Caco-2 (cell line): ENCODE data around the gene LRRC36. TPM values are rescaled to one million over a fixed set of nuclear protein-coding genes. Genes with fewer than 3 reads are reported as not detected.
"Not testable (repeated sequence)": the region's sequence is repeated elsewhere in the genome, so short reads cannot be mapped to it uniquely, and the experiment has no call there.

Experiments used
- BruUV-seq: library from RNA; stranded (reverse); fragments of 400-500 nt; replicated peaks from 2 replicates; lab custom pipeline; 2021; lab: Mats Ljungman, UMichigan
- CTCF ChIA-PET: fragments of 300-600 bp; sonication (Branson Sonifier 250); formaldehyde crosslinking; loops from one replicate; lab custom pipeline; 2022; ENCODE audit warnings: antibody characterized with exemption; lab: Charles Lee
- POLR2A ChIA-PET: fragments of 300-600 bp; sonication (Branson Sonifier 250); formaldehyde crosslinking; loops from one replicate; lab custom pipeline; 2022; ENCODE audit warnings: antibody characterized with exemption; lab: Charles Lee
- DNase-seq, 2 experiments: peaks; one replicate each; pipeline versions ENCODE4 v3.0.0 to v3.0.0-alpha.2; 2020 to 2022
- H3K27me3 ChIP-seq: replicated peaks from 2 replicates; pipeline ENCODE4 v1.6.0; 2011; ENCODE audit warnings: low read length; ENCODE audit not compliant: control insufficient read depth, insufficient read depth
- H3K36me3 ChIP-seq: 2 replicates; pipeline ENCODE4 v1.5.1; 2011; ENCODE audit warnings: low read length; ENCODE audit not compliant: control insufficient read depth, insufficient read depth
- H3K4me1 ChIP-seq: fragments of 250-450 bp; sonication (Bioruptor Pico); 2 replicates; pipeline ENCODE4 v1.5.1; 2020; ENCODE audit warnings: mild to moderate bottlenecking
- H3K4me3 ChIP-seq: 2 replicates; pipeline ENCODE4 v1.5.1; 2011; ENCODE audit warnings: low read depth, mild to moderate bottlenecking, control low read depth, low read length
- H3K9me3 ChIP-seq: fragments of 250-450 bp; sonication (Bioruptor Pico); 2 replicates; pipeline ENCODE4 v1.5.1; 2020; ENCODE audit warnings: mild to moderate bottlenecking, moderate library complexity
- H3K27ac Mint-ChIP-seq: one replicate; pipeline ENCODE4 v1.8.0; 2022; ENCODE audit warnings: mixed read lengths; ENCODE audit not compliant: unreplicated experiment
- H3K27me3 Mint-ChIP-seq: one replicate; pipeline ENCODE4 v1.8.0; 2022; ENCODE audit warnings: mixed read lengths; ENCODE audit not compliant: insufficient read depth, unreplicated experiment
- H3K36me3 Mint-ChIP-seq: one replicate; pipeline ENCODE4 v1.8.0; 2022; ENCODE audit warnings: mild to moderate bottlenecking, mixed read lengths; ENCODE audit not compliant: insufficient read depth, unreplicated experiment
- H3K4me1 Mint-ChIP-seq: one replicate; pipeline ENCODE4 v1.8.0; 2022; ENCODE audit warnings: low read depth, mixed read lengths; ENCODE audit not compliant: unreplicated experiment
- H3K4me3 Mint-ChIP-seq: one replicate; pipeline ENCODE4 v1.8.0; 2022; ENCODE audit warnings: mild to moderate bottlenecking, moderate library complexity, mixed read lengths; ENCODE audit not compliant: unreplicated experiment
- H3K9me3 Mint-ChIP-seq: one replicate; pipeline ENCODE4 v1.8.0; 2022; ENCODE audit warnings: mixed read lengths; ENCODE audit not compliant: unreplicated experiment
- intact Hi-C: fragments of 100-400 bp; cut with micrococcal nuclease; formaldehyde crosslinking; loops from one replicate; pipeline ENCODE4 v1.10.0; 2022; ENCODE audit not compliant: unreplicated experiment
- total RNA-seq: library from RNA; stranded (reverse); gene quantifications from 2 replicates; pipeline ENCODE4 v1.2.3, GENCODE V29; 2022
- TF ChIP-seq, protein P1 (sequence below), 2 experiments: fragments of 200-600 bp in 1 of 2; IDR thresholded peaks; 1 replicate in 1 of 2; 2 replicates in 1 of 2; pipeline versions ENCODE4 v1.5.1 to v1.8.0; 2011 to 2022; ENCODE audit warnings: antibody characterized with exemption in 1 of 2, control low read depth in 1 of 2, inconsistent platforms in 1 of 2, low read depth in 1 of 2, low read length in 1 of 2, mild to moderate bottlenecking in 1 of 2, moderate library complexity in 1 of 2; ENCODE audit not compliant: insufficient read depth in 1 of 2, severe bottlenecking in 1 of 2, unreplicated experiment in 1 of 2

The LRRC36 gene
- total RNA-seq, 1 experiment from 2014 or later = not detected

DNA sequence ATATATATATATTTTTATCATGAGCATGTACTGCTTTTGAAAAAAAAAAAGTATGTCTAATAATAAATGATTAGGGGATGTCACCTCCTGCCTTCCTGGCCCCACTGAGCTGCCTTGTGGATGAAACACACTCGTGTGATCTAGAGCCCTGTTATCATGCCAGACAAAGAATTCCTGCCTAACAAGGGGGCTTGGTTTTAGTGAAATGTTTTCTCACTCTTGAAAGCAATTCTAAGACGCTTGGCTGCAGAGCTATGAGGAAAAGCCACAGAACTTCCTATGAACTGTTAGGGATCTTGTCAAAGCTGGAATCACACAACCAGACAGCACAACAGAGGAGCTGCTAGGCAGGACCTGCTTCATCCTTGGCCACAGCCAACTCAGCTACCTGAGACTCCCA, 85.7 kb downstream of the LRRC36 start:
- ChIA-PET POLR2A (interaction anchor here (0.5 kb wide), 1 partner anchor 20 kb away, joined by 3 read pairs; no protein-coding TSS in a partner anchor), CTCF (interaction anchor here (0.5 to 1.8 kb wide), 3 partner anchors 16 to 80 kb away, joined by 3 to 5 read pairs (median 5); partner anchors contain the start of gene HSD11B2)
- no peaks in the 10 kb centered on the region for H3K36me3 Mint-ChIP-seq
- no peaks in the 10 kb centered on the region for H3K27me3 Mint-ChIP-seq
- no peak for DNase-seq
- H3K4me1 ChIP-seq = peaks cover 24% of the 10 kb centered on the region
- H3K9me3 ChIP-seq = no peaks in the 10 kb centered on the region
- no peak overlapping the region for H3K4me3 ChIP-seq
- H3K4me1 Mint-ChIP-seq = peaks cover 33% of the 10 kb centered on the region
- H3K27ac Mint-ChIP-seq = no peak overlapping the region
- H3K4me3 Mint-ChIP-seq = no peak overlapping the region
- H3K36me3 ChIP-seq = no peaks in the 10 kb centered on the region
- H3K9me3 Mint-ChIP-seq = no peaks in the 10 kb centered on the region
- intact Hi-C loops = no loop called here
- no TSS peak for BruUV-seq
- TF ChIP-seq, protein P1, sequence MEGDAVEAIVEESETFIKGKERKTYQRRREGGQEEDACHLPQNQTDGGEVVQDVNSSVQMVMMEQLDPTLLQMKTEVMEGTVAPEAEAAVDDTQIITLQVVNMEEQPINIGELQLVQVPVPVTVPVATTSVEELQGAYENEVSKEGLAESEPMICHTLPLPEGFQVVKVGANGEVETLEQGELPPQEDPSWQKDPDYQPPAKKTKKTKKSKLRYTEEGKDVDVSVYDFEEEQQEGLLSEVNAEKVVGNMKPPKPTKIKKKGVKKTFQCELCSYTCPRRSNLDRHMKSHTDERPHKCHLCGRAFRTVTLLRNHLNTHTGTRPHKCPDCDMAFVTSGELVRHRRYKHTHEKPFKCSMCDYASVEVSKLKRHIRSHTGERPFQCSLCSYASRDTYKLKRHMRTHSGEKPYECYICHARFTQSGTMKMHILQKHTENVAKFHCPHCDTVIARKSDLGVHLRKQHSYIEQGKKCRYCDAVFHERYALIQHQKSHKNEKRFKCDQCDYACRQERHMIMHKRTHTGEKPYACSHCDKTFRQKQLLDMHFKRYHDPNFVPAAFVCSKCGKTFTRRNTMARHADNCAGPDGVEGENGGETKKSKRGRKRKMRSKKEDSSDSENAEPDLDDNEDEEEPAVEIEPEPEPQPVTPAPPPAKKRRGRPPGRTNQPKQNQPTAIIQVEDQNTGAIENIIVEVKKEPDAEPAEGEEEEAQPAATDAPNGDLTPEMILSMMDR (IDR thresholded peaks at IDR 0.05; ENCODE audit: insufficient read depth in 1 of 2, low read depth in 1 of 2, low read length in 1 of 2, severe bottlenecking in 1 of 2, unreplicated experiment in 1 of 2) = no peak
- H3K27me3 ChIP-seq = no peaks in the 10 kb centered on the region

DNA sequence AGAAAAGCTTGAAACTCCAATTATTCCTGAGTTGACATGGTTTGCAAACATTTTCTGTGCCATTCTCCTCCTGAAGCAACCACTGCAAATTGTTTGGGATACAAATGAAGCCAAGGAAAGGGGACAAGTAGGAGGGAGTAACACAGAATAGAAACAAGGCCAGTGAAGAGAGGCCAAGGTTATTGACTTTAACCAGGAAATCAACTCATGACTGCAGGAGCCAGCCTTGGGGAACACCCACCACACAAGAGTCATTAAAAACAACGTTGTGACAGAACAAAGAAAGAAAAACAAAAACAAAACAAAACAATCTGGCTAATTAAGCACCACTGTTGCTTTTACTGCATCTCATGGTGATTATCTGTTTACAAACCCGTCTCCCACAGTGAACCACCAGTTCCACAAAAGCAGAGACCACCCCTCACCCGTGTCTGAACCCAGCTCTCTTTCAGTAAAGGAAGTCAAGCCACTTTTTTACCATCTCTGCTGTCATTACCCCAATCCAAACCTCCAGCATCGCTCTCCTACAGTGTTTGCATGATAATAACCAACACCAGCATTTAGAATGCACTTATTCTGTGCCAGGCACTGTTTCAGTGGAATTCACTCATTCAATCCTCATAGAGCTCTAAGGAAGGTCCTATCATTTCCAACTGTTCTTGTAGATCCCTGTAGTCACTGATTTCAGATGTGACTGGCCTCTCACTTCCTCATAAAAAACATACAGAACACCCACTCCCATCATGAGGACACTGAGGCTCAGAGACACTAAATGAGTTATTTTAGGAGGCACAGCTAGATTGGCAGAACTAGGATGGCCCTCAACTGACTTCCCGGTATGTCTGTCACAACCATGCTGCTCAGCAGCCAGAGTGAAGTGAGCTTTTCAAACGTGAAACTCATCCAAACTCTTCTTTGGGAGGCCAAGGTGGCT, 87.6 kb downstream of the LRRC36 start:
- CTCF ChIA-PET = interaction anchor here (0.7 to 1.0 kb wide), 2 partner anchors 14 to 551 kb away, joined by 3 to 7 read pairs; no protein-coding TSS in a partner anchor
- Mint-ChIP-seq H3K27me3 (no peaks in the 10 kb centered on the region), H3K4me3 (no peak overlapping the region), H3K4me1 (peaks cover 44% of the 10 kb centered on the region), H3K36me3 (no peaks in the 10 kb centered on the region), H3K27ac (peak overlapping the region; percentile 30), H3K9me3 (no peaks in the 10 kb centered on the region)
- Histone ChIP-seq H3K27me3 (no peaks in the 10 kb centered on the region), H3K4me3 (no peak overlapping the region), H3K4me1 (peaks cover 42% of the 10 kb centered on the region), H3K36me3 (no peaks in the 10 kb centered on the region), H3K9me3 (no peaks in the 10 kb centered on the region)
- DNase-seq = no peak
- BruUV-seq = no TSS peak
- POLR2A ChIA-PET = no interaction called here
- intact Hi-C loops = no loop called here
- TF ChIP-seq, protein P1 (IDR thresholded peaks at IDR 0.05; ENCODE audit: insufficient read depth in 1 of 2, low read depth in 1 of 2, low read length in 1 of 2, severe bottlenecking in 1 of 2, unreplicated experiment in 1 of 2) = no peak

GRCh38 chr16:67415421-67415820, 88.8 kb downstream of the LRRC36 start:
- peaks cover 51% of the 10 kb centered on the region for H3K4me1 Mint-ChIP-seq
- H3K27ac Mint-ChIP-seq, BruUV-seq, H3K4me3 ChIP-seq, H3K9me3 ChIP-seq, DNase-seq, POLR2A ChIA-PET, H3K4me3 Mint-ChIP-seq, intact Hi-C loops, H3K27me3 Mint-ChIP-seq, H3K27me3 ChIP-seq, H3K36me3 Mint-ChIP-seq, H3K36me3 ChIP-seq, CTCF ChIA-PET, H3K9me3 Mint-ChIP-seq: not testable (repeated sequence)
- peaks cover 49% of the 10 kb centered on the region for H3K4me1 ChIP-seq
